Dendritic cell treated with granulocyte-macrophage colony-stimulating factor and Interleukin-4, amounts not matched to agents 40 ng/mL and 50 ng/mL, for 4 days (primary cell): Measurements from ENCODE around the gene VWA1.
"Not testable (repeated sequence)": the region's sequence is repeated elsewhere in the genome, so short reads cannot be mapped to it uniquely, and the experiment has no call there.

Source experiments
- H3K27ac Mint-ChIP-seq: one replicate; pipeline ENCODE4 v1.8.0; 2022; ENCODE audit warnings: mild to moderate bottlenecking, mixed read lengths
- H3K27me3 Mint-ChIP-seq: one replicate; pipeline ENCODE4 v1.8.0; 2022; ENCODE audit warnings: mild to moderate bottlenecking, mixed read lengths
- H3K36me3 Mint-ChIP-seq: one replicate; pipeline ENCODE4 v1.8.0; 2022; ENCODE audit warnings: low read depth, mixed read lengths
- H3K4me1 Mint-ChIP-seq: one replicate; pipeline ENCODE4 v1.8.0; 2022; ENCODE audit warnings: low read depth, mixed read lengths
- H3K4me3 Mint-ChIP-seq: one replicate; pipeline ENCODE4 v1.8.0; 2022; ENCODE audit warnings: mild to moderate bottlenecking, moderate library complexity, mixed read lengths
- H3K9me3 Mint-ChIP-seq: one replicate; pipeline ENCODE4 v1.8.0; 2022; ENCODE audit warnings: mixed read lengths
- intact Hi-C: fragments of 100-400 bp; cut with micrococcal nuclease; formaldehyde crosslinking; loops from one replicate; pipeline ENCODE4 v1.15.0; 2022

VWA1 gene

DNA sequence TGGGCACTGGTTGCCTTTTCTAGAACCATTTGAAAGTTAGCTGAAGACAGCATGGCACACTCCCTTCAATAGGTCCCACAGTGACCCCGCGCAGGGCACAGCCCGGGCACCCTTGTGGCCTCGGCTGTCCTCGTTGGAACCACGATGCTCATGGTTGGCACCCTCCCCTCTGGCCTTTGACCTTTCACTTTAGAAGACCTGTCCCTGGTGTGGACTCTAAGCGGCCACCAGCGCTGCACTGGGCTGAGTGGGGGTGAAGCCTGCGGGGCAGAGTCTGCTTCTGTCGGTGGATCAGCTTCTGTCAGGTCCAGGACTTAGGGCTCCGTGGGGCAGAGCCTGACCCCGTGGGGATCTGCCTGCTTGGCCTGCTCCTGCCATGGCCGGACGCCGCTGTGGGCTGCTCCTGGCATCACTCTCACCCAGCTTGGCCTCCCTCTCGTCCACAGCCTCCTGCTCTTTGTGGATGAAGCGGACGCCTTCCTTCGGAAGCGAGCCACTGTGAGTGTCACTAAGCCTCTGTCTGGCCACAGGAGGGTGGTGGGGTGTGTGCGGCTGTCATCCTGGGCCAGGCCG, 21.3 kb downstream of the VWA1 start:
- intact Hi-C loops, H3K4me3 Mint-ChIP-seq, H3K27ac Mint-ChIP-seq, H3K9me3 Mint-ChIP-seq, H3K4me1 Mint-ChIP-seq, H3K36me3 Mint-ChIP-seq: not testable (repeated sequence)
- peaks cover 22% of the 10 kb centered on the region for H3K27me3 Mint-ChIP-seq

DNA sequence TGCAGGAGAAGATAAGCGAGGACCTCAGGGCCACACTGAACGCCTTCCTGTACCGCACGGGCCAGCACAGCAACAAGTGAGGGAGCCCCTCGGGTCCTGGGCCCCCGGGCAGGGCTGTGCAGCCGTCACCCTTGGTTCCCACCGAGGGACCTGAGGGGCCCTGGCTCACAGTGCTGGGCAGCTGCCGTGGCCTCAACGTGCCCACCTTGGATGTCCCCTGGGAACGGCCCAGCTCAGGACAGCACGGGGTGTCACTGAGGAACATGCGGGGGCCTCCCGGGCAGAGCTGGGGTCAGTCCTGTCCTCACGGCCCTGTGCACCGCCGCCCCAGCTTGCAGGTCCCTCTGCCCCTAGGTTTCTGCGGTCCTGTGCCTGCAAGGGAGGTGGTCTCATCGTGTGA, 23.7 kb downstream of the VWA1 start:
- H3K9me3 Mint-ChIP-seq, H3K36me3 Mint-ChIP-seq, H3K27ac Mint-ChIP-seq, intact Hi-C loops, H3K4me3 Mint-ChIP-seq, H3K4me1 Mint-ChIP-seq: not testable (repeated sequence)
- peaks cover 27% of the 10 kb centered on the region for H3K27me3 Mint-ChIP-seq

DNA sequence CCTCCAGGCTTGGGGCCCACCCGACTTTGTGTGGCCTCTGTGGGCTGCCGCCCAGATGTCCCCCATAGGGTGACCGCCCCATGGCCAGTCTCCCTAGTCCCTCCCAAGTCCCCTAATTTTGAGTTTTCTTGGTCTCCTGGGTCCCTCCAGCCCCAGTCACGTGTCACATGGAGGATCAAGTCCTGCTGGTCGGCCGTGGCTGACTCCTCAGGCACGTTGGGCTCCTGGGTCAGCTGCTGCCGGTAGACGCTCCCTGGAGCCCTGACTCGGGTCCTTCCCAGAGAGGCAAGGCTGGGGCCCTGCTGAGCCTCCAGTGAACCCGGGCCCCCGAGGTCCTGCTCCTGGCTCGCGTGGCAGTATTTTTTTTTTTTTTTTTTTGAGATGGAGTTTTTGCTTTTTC, 24.2 kb downstream of the VWA1 start:
- peaks cover 27% of the 10 kb centered on the region for H3K27me3 Mint-ChIP-seq
- H3K4me3 Mint-ChIP-seq, H3K9me3 Mint-ChIP-seq, H3K36me3 Mint-ChIP-seq, H3K4me1 Mint-ChIP-seq, H3K27ac Mint-ChIP-seq, intact Hi-C loops: not testable (repeated sequence)

DNA sequence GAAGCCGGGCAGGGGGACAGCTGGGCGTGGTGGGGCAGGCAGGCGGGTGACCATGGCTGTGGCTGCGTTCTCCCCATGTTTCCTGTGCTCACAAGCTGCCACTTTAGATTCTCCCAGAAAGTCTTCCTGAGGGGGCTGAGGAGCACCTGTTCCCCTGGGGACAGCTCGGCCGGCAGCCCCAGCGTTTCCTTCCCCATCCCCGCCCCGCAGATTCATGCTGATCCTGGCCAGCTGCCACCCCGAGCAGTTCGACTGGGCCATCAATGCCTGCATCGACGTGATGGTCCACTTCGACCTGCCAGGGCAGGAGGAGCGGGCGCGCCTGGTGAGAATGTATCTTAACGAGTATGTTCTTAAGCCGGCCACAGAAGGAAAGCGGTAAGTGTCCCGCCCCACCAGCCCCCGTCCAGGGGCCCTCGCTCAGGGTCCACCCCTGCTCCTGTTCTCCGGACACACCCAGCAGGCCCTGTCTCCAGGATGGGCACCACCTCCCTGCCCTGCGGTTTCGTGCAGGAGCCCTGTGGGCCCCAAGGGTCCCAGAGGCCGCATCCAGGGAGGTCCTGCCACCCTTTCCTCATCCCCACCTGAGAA, 25.1 kb downstream of the VWA1 start:
- Mint-ChIP-seq H3K4me1 (no peaks in the 10 kb centered on the region), H3K27me3 (peaks cover 25% of the 10 kb centered on the region)

DNA sequence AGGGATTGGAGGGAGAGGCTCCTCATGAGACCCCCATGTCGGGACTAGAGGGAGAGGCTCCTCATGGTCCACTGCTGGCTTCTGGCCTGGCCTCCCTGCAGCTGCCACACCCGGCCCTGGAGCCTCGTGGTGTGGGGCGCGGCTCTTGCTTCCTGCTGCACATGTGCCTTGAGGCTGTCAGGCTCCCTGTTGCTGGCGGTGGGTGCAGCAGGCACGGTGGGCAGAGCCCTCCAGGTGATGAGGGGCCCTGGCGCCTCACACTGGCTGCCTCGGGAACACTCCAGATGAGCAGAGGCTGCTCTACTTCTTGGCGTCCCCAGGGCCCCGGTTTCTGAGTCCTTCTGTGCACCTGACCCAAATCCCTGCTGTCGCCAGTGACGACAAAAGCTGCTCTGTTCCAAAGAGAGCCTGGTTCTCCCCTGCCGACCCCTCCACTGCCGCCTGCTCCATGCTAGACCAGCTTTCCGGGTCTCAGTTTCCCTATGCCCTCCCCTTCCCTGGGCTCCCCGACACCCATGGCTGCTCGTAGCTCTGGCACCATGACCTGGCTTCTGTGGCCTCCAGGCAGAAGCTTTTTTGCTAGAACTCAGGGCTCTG, 26.3 kb downstream of the VWA1 start:
- Mint-ChIP-seq H3K36me3 (no peaks in the 10 kb centered on the region), H3K27ac (no peak overlapping the region), H3K4me3 (no peak overlapping the region), H3K9me3 (no peaks in the 10 kb centered on the region), H3K27me3 (peaks cover 28% of the 10 kb centered on the region), H3K4me1 (no peaks in the 10 kb centered on the region)
- intact Hi-C loops = no loop called here

More for the DNA sequence above, 25.1 kb downstream of the VWA1 start:
- Mint-ChIP-seq H3K9me3 (no peaks in the 10 kb centered on the region), H3K27ac (no peak overlapping the region), H3K4me3 (no peak overlapping the region), H3K36me3 (no peaks in the 10 kb centered on the region)
- intact Hi-C loops = no loop called here

DNA sequence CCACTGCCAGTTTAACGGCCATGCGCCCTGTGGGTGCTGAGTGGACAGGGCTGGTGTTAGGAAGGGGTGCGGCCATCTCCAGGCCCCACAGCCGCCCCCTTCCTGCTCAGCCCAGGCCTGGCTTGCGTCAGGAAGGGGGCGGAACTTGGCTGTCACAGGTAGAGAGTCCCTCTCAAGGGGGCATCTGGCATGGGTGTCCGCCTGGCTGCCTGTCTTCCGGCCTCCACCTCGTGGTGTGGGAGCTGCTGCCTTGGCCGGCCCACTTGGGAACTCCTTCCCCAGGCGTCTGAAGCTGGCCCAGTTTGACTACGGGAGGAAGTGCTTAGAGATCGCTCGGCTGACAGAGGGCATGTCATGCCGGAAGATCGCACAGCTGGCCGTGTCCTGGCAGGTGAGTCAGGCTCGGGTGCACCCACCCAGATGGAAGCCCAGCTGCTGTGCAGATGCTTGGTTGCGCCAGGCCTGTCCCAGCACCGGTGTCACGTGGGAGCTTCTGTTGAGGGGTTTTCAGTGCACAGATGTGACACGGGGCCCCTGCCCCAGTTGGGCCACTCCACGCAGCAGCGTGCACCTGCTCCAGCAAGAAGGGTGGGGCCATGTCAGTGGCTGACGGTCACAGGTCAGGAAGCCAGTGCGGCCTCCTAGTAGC, 27.0 kb downstream of the VWA1 start:
- Mint-ChIP-seq H3K4me1 (no peaks in the 10 kb centered on the region), H3K27me3 (peaks cover 28% of the 10 kb centered on the region), H3K4me3 (no peak overlapping the region), H3K36me3 (no peaks in the 10 kb centered on the region), H3K9me3 (no peaks in the 10 kb centered on the region), H3K27ac (no peak overlapping the region)
- intact Hi-C loops = no loop called here

DNA sequence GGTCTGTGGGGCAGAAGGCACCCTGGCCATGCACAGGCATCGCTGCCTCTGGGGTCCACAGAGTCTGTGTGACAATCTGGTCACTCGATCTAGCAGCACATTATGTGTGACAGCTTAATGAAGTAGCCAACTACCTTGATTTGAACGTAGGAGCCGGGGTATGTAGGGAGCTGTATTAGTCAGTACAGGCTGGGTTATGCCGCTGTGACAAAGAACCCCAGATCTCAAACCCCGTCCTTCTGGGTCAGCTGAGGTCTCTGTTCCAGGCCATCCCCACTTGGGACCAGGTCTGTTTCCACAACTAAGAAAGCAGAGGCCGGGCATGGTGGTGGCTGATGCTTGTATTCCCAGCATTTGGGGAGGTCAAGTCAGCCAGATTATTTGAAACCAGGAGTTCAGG, 27.8 kb downstream of the VWA1 start:
- Mint-ChIP-seq H3K36me3 (no peaks in the 10 kb centered on the region), H3K27ac (no peak overlapping the region), H3K27me3 (peaks cover 28% of the 10 kb centered on the region), H3K4me3 (no peak overlapping the region), H3K9me3 (no peaks in the 10 kb centered on the region), H3K4me1 (no peaks in the 10 kb centered on the region)
- intact Hi-C loops = no loop called here

DNA sequence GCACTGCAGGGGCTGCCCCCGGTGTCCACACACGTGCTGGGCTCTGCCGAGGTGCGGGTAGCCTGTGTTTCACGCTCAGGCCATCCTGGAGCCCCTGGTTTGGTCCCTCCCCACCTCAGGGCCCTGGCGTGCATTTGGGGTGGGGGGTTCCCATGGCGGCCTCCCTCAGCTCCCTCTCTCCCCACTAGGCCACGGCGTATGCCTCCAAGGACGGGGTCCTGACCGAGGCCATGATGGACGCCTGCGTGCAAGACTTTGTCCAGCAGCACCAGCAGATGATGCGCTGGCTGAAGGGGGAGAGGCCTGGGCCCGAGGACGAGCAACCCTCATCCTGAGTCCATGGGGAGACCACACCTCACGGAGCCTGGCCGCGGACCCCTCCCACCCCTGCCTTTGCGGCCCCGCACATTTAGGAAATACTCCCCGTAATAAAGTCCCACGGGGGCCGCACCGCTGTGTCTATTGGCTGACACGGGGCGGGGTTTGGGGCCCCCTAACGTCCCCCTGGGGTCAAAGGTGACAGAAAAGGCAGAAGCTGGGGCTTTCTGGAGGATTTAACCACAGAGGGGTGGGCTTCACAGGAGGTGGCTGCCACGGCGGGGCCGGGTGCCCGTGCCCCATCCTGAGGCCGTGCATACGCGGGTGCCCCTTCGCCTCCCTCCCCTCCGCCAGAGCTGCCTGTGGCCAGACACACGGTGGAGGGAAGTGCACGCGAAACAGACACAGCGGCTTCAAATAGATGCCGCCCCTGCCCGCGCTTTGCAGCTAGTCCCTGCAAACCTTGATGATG, 32.9 kb downstream of the VWA1 start:
- H3K27me3 Mint-ChIP-seq, H3K4me3 Mint-ChIP-seq, H3K9me3 Mint-ChIP-seq, intact Hi-C loops, H3K36me3 Mint-ChIP-seq, H3K27ac Mint-ChIP-seq: not testable (repeated sequence)
- H3K4me1 Mint-ChIP-seq = peaks cover 24% of the 10 kb centered on the region

DNA sequence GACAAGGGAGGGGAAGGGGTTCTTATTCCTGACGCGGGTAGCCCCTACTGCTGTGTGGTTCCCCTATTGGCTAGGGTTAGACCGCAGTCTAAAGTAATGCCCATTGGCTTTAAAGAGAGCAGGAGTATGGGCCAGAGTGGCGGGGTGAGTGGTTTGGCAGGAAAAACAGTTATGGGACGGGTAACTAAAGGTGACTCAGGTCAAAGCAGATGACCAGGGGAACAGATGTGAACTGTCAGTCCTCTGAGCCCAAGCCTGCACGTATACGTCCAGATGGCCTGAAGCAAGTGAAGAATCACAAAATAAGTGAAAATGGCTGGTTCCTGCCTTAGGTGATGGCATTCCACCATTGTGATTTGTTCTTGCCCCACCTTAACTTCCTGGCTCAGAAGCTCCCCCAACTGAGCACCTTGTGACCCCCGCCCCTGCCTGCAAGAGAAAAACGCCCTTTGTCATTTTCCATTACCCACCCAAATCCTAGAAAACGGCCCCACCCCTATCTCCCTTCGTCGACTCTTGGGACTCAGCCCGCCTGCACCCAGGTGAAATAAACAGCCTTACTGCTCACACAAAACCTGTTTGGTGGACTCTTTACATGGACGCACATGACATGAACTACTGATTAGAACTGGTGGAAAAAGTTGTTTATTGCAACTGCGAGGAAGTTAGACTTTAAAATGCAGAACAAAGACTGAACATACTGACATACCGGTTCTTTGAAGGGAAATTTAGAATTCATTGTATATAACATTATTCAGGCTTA, 35.3 kb downstream of the VWA1 start:
- peaks cover 29% of the 10 kb centered on the region for H3K4me1 Mint-ChIP-seq
- H3K27me3 Mint-ChIP-seq = peaks cover 2% of the 10 kb centered on the region
- H3K4me3 Mint-ChIP-seq = peak overlapping the region; percentile 82
- peaks cover 22% of the 10 kb centered on the region for H3K36me3 Mint-ChIP-seq
- H3K27ac Mint-ChIP-seq = peak overlapping the region; percentile 86
- intact Hi-C loops = loop anchor here (2.0 kb wide), 1 partner anchor 64 kb away; the partner anchor contains the start of gene MRPL20
- no peaks in the 10 kb centered on the region for H3K9me3 Mint-ChIP-seq

DNA sequence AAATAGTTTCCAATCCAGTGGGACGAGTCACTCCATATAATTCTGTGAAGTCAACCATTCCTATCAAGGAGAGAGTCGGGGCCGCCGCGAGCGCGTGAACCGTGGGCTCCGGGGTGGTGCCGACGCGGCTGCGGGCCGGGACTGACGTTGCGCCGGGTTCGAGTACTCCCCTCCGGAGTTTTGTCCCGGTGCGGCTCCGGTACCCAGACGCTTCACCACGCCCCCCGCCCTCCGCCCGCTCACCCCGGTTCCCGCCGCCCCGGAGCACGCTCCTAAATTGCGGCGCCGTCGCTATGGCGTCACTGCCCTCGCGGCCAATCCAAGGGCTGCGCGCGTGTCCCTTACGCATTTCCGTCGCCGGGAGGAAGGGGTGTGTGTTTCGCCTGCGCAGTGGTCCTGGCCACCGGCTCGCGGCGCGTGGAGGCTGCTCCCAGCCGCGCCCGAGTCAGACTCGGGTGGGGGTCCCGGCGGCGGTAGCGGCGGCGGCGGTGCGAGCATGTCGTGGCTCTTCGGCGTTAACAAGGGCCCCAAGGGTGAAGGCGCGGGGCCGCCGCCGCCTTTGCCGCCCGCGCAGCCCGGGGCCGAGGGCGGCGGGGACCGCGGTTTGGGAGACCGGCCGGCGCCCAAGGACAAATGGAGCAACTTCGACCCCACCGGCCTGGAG, 36.0 kb downstream of the VWA1 start, which contains the start of gene ATAD3B:
ATAD3B (plus strand) TSS at position 377 of the 664 bp plus-strand sequence; CDS start at position 497, 120 bp downstream.
- Mint-ChIP-seq H3K4me1 (peaks cover 29% of the 10 kb centered on the region), H3K36me3 (peaks cover 28% of the 10 kb centered on the region), H3K27me3 (no peaks in the 10 kb centered on the region), H3K9me3 (no peaks in the 10 kb centered on the region), H3K27ac (peak within 1 kb of the TSS; percentile 86), H3K4me3 (peak within 1 kb of the TSS; percentile 82)
- intact Hi-C loops = loop anchor here (2.0 kb wide), 1 partner anchor 65 kb away; the partner anchor contains the start of gene MRPL20

DNA sequence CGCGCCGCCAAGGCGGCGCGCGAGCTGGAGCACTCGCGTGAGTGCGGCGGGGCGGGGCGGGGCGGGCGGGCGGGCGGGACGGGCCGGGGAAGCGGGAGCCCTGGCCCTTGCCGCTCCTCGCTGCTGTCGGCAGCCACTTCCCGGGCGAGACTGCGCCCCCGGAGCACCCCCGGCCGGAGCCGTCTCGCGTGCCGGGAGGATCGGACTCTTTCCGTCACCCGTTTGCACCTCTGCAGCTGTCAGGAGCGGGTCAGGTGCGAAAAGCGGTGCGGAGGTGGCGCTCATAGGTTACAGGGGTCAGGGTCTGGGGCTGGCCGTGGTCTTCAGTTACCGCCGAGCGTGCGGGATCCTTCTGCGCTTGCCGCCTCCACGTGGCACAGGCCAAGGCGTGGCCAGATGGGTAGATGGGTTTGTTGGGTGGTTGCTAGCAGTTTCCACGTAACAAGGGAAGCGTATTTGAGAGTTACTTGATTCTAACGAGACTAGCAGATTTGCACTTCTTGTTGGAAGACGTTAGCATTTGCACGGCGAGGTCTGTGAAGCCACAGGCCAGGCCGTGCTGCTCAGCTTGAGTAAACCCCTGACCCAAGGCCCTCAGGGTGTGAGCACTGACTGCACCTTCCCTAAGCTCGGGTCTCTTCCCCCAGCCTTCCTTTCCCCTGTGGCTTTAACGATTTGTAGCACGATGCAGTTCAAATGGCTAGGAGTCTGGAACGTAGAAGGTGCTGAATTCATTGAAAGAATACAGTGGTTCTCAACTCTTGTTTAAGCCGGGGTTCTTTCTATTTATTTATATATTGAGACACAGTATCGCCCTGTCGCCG, 36.8 kb downstream of the VWA1 start:
- intact Hi-C loops, H3K27me3 Mint-ChIP-seq, H3K9me3 Mint-ChIP-seq: not testable (repeated sequence)
- Mint-ChIP-seq H3K4me3 (peak overlapping the region; percentile 75), H3K36me3 (peaks cover 36% of the 10 kb centered on the region), H3K4me1 (peaks cover 29% of the 10 kb centered on the region), H3K27ac (peak overlapping the region; percentile 86)

DNA sequence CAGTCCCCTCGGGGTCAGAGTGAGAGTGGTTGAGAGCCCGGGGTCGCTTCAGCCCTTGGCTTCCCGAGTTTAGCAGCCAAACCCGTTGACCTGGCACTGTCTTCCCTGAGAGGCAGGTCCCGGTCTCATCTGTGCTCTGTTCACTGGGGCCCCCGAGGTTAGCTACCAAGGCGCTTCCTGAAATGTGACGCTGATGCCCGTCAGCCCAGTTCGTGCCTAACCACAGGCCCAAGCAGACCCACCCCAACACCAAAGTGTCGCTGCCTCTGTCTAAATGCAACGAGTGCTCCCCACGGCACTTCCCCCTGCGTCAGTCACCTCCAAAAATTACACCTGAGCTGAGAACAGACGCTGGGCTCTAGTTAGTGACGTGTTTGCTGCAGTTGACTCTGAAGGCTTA, 40.5 kb downstream of the VWA1 start:
- H3K4me3 Mint-ChIP-seq, H3K9me3 Mint-ChIP-seq, intact Hi-C loops, H3K27me3 Mint-ChIP-seq, H3K27ac Mint-ChIP-seq: not testable (repeated sequence)
- Mint-ChIP-seq H3K4me1 (peaks cover 16% of the 10 kb centered on the region), H3K36me3 (peaks cover 70% of the 10 kb centered on the region)
